ENCODE results near the gene ZNF385C. TPM values are rescaled to one million over a fixed set of nuclear protein-coding genes. Genes with fewer than 3 reads are reported as not detected.

Gene ZNF385C
- total RNA-seq, 1 experiment from 2014 or later = not detected

GRCh38 chr17:42107597-42108576 lies 9.6 kb upstream of the ZNF385C start:
- Histone ChIP-seq H3K4me1 (replicated peaks) (peaks cover 15% of the 10 kb centered on the region), H3K36me3 (peaks cover 3% of the 10 kb centered on the region), H3K27ac (no peak overlapping the region), H3K9me3 (replicated peaks) (no peaks in the 10 kb centered on the region), H3K4me3 (no peak overlapping the region), H3K27me3 (replicated peaks) (no peaks in the 10 kb centered on the region)
- DNase-seq (ENCODE audit: low read depth in 1 of 2, low spot score in 2 of 2) = no peak

- peaks cover 10% of the 10 kb centered on the region for H3K4me1 ChIP-seq (replicated peaks)
- H3K27me3 ChIP-seq (replicated peaks) = no peaks in the 10 kb centered on the region
- H3K27ac ChIP-seq = no peak overlapping the region
- H3K9me3 ChIP-seq (replicated peaks) = no peaks in the 10 kb centered on the region
- DNase-seq (ENCODE audit: low read depth in 1 of 2, low spot score in 2 of 2) = no peak
- no peaks in the 10 kb centered on the region for H3K36me3 ChIP-seq
- no peak overlapping the region for H3K4me3 ChIP-seq
Observed at GRCh38 chr17:42107124-42107523, 8.9 kb upstream of the ZNF385C start.

GRCh38 chr17:42106009-42106408 lies 7.7 kb upstream of the ZNF385C start:
- Histone ChIP-seq H3K9me3 (replicated peaks) (no peaks in the 10 kb centered on the region), H3K27me3 (replicated peaks) (no peaks in the 10 kb centered on the region), H3K27ac (no peak overlapping the region), H3K4me3 (no peak overlapping the region), H3K4me1 (replicated peaks) (no peaks in the 10 kb centered on the region), H3K36me3 (no peaks in the 10 kb centered on the region)
- no peak for DNase-seq (ENCODE audit: low read depth in 1 of 2, low spot score in 2 of 2)

- H3K4me3 ChIP-seq = no peak overlapping the region
- H3K9me3 ChIP-seq (replicated peaks) = no peaks in the 10 kb centered on the region
- no peaks in the 10 kb centered on the region for H3K4me1 ChIP-seq (replicated peaks)
- H3K27ac ChIP-seq = no peak overlapping the region
- no peaks in the 10 kb centered on the region for H3K27me3 ChIP-seq (replicated peaks)
- no peak for DNase-seq (ENCODE audit: low read depth in 1 of 2, low spot score in 2 of 2)
- H3K36me3 ChIP-seq = no peaks in the 10 kb centered on the region
Observed at GRCh38 chr17:42104264-42104663, 6.0 kb upstream of the ZNF385C start.

- Histone ChIP-seq H3K27ac (no peak overlapping the region), H3K27me3 (replicated peaks) (no peaks in the 10 kb centered on the region), H3K36me3 (no peaks in the 10 kb centered on the region), H3K4me3 (no peak overlapping the region), H3K9me3 (replicated peaks) (no peaks in the 10 kb centered on the region), H3K4me1 (replicated peaks) (no peaks in the 10 kb centered on the region)
- DNase-seq (ENCODE audit: low read depth in 1 of 2, low spot score in 2 of 2) = no peak
Observed at GRCh38 chr17:42103221-42103954, 5.1 kb upstream of the ZNF385C start.

- DNase-seq (ENCODE audit: low read depth in 1 of 2, low spot score in 2 of 2) = peak; percentile 51 to 78
- no peak overlapping the region for H3K4me3 ChIP-seq
- no peaks in the 10 kb centered on the region for H3K9me3 ChIP-seq (replicated peaks)
- no peaks in the 10 kb centered on the region for H3K36me3 ChIP-seq
- H3K27ac ChIP-seq = no peak overlapping the region
- no peaks in the 10 kb centered on the region for H3K4me1 ChIP-seq (replicated peaks)
- no peaks in the 10 kb centered on the region for H3K27me3 ChIP-seq (replicated peaks)
Observed at GRCh38 chr17:42101513-42102292, 3.4 kb upstream of the ZNF385C start.

- Histone ChIP-seq H3K4me3 (no peak overlapping the region), H3K27ac (no peak overlapping the region), H3K36me3 (no peaks in the 10 kb centered on the region), H3K27me3 (replicated peaks) (no peaks in the 10 kb centered on the region), H3K9me3 (replicated peaks) (no peaks in the 10 kb centered on the region), H3K4me1 (replicated peaks) (no peaks in the 10 kb centered on the region)
- no peak for DNase-seq (ENCODE audit: low read depth in 1 of 2, low spot score in 2 of 2)
Observed at GRCh38 chr17:42098730-42099399, 592 bp upstream of the ZNF385C start.

GRCh38 chr17:42096360-42097111 lies 1.7 kb downstream of the ZNF385C start:
- no peak overlapping the region for H3K27ac ChIP-seq
- no peaks in the 10 kb centered on the region for H3K4me1 ChIP-seq (replicated peaks)
- no peak for DNase-seq (ENCODE audit: low read depth in 1 of 2, low spot score in 2 of 2)
- no peaks in the 10 kb centered on the region for H3K27me3 ChIP-seq (replicated peaks)
- no peaks in the 10 kb centered on the region for H3K36me3 ChIP-seq
- H3K9me3 ChIP-seq (replicated peaks) = no peaks in the 10 kb centered on the region
- H3K4me3 ChIP-seq = no peak overlapping the region

- no peaks in the 10 kb centered on the region for H3K9me3 ChIP-seq (replicated peaks)
- H3K36me3 ChIP-seq = no peaks in the 10 kb centered on the region
- H3K27me3 ChIP-seq (replicated peaks) = 0 out of 2 replicates have a peak, but pooled peaks cover 2% of the 10 kb centered on the region
- H3K4me3 ChIP-seq = no peak overlapping the region
- no peak for DNase-seq (ENCODE audit: low read depth in 1 of 2, low spot score in 2 of 2)
- H3K4me1 ChIP-seq (replicated peaks) = no peaks in the 10 kb centered on the region
- H3K27ac ChIP-seq = no peak overlapping the region
Observed at GRCh38 chr17:42094375-42095069, 3.8 kb downstream of the ZNF385C start.

- 0 out of 2 replicates have a peak, but pooled peaks cover 5% of the 10 kb centered on the region for H3K27me3 ChIP-seq (replicated peaks)
- H3K4me3 ChIP-seq = no peak overlapping the region
- H3K27ac ChIP-seq = no peak overlapping the region
- no peak for DNase-seq (ENCODE audit: low read depth in 1 of 2, low spot score in 2 of 2)
- H3K4me1 ChIP-seq (replicated peaks) = no peaks in the 10 kb centered on the region
- no peaks in the 10 kb centered on the region for H3K9me3 ChIP-seq (replicated peaks)
- H3K36me3 ChIP-seq = no peaks in the 10 kb centered on the region
Observed at GRCh38 chr17:42092939-42093338, 5.3 kb downstream of the ZNF385C start.

- 0 out of 2 replicates have a peak, but pooled peaks cover 11% of the 10 kb centered on the region for H3K27me3 ChIP-seq (replicated peaks)
- no peaks in the 10 kb centered on the region for H3K9me3 ChIP-seq (replicated peaks)
- H3K27ac ChIP-seq = no peak overlapping the region
- H3K36me3 ChIP-seq = no peaks in the 10 kb centered on the region
- no peaks in the 10 kb centered on the region for H3K4me1 ChIP-seq (replicated peaks)
- DNase-seq (ENCODE audit: low read depth in 1 of 2, low spot score in 2 of 2) = no peak
- H3K4me3 ChIP-seq = no peak overlapping the region
Observed at GRCh38 chr17:42090964-42091790, 7.1 kb downstream of the ZNF385C start.

All from SJSA1 (cell line).